ENCODE data around the gene PCDHAC1. TPM values are rescaled to one million over a fixed set of nuclear protein-coding genes. Genes with fewer than 3 reads are reported as not detected.

Gene PCDHAC1
- total and polyA plus RNA-seq, 12 donors: 0.05 to 0.18 (median 0.09) TPM; not detected in 6

DNA sequence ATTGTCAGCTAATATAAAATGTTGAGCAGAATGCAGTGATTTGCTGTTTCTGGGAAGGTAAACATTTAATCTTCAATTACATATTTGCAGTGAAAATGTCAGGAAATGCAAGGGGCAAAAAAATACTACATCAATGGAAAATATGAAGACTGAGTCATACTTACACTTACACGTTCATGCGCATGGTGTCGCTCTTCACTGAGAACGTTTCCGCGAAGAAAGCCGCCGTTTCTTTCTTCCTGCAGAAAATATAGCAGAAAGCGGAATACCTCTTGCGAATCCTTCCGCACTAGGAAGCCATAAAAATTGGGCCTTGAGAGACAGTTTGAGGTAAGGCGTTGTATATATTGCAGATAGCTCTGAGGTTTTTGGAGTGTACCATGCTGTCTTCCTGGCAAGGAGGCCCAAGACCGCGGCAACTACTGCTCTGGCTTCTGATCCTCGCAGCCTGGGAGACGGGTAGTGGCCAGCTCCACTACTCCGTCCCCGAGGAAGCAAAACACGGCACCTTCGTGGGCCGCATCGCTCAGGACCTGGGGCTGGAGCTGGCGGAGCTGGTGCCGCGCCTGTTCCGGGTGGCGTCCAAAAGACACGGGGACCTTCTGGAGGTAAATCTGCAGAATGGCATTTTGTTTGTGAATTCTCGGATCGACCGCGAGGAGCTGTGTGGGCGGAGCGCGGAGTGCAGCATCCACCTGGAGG lies 44.1 kb upstream of the PCDHAC1 start, which contains the start of gene PCDHA13:
Gene PCDHA13, plus strand, starts transcription at position 236 of the 702 bp plus-strand sequence. Its CDS starts 145 bp downstream, at position 381.
- ATAC-seq (no peak), DNase-seq (no peak)
- peak within 1 kb of the TSS in 1 of 10 donors; percentile 23 for H3K4me3 ChIP-seq
- peaks cover 0 to 93% (median 51%) of the 10 kb centered on the region in 7 donors for H3K27me3 ChIP-seq
- WGBS, 2 donors: 6 to 13% methylated on average over 31 to 35 of the region's 35 CpGs
- TF ChIP-seq, protein P1, sequence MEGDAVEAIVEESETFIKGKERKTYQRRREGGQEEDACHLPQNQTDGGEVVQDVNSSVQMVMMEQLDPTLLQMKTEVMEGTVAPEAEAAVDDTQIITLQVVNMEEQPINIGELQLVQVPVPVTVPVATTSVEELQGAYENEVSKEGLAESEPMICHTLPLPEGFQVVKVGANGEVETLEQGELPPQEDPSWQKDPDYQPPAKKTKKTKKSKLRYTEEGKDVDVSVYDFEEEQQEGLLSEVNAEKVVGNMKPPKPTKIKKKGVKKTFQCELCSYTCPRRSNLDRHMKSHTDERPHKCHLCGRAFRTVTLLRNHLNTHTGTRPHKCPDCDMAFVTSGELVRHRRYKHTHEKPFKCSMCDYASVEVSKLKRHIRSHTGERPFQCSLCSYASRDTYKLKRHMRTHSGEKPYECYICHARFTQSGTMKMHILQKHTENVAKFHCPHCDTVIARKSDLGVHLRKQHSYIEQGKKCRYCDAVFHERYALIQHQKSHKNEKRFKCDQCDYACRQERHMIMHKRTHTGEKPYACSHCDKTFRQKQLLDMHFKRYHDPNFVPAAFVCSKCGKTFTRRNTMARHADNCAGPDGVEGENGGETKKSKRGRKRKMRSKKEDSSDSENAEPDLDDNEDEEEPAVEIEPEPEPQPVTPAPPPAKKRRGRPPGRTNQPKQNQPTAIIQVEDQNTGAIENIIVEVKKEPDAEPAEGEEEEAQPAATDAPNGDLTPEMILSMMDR (IDR thresholded peaks at IDR 0.05): peak in 4 of 9 donors; percentile 9 to 33 (median 28)
- no peak within 1 kb of the TSS for H3K27ac ChIP-seq
- intact Hi-C loops (cut with DNase I): loop anchor here in 3 of 10 donors (5.0 to 10.0 kb wide), 2 partner anchors 160 to 163 kb away; no protein-coding TSS in a partner anchor
- H3K9me3 ChIP-seq: peaks cover 0 to 55% (median 12%) of the 10 kb centered on the region in 11 donors
- H3K36me3 ChIP-seq: no peaks in the 10 kb centered on the region
- H3K4me1 ChIP-seq: no peaks in the 10 kb centered on the region

DNA sequence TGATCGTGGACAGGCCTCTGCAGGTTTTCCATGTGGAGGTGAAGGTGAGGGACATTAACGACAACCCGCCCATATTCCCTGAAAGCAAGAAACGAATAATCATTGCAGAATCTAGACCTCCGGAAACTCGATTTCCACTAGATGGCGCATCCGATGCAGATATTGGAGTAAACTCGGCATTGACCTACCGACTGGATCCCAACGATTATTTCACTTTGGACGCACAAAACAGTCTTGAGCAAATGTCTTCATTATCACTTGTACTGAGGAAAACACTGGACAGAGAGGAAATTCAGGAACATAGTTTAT lies 43.6 kb upstream of the PCDHAC1 start:
- TF ChIP-seq, protein P1 (IDR thresholded peaks at IDR 0.05): peak in 1 of 9 donors; percentile 3
- intact Hi-C loops (cut with DNase I): loop anchor here in 3 of 10 donors (5.0 to 10.0 kb wide), 2 partner anchors 160 to 162 kb away; no protein-coding TSS in a partner anchor
- 10 to 13% methylated on average over 12 of the region's 12 CpGs for WGBS, 2 donors
- Histone ChIP-seq H3K9me3 (peaks cover 0 to 51% (median 12%) of the 10 kb centered on the region in 11 donors), H3K27me3 (peaks cover 0 to 88% (median 46%) of the 10 kb centered on the region in 7 donors), H3K36me3 (no peaks in the 10 kb centered on the region), H3K4me1 (no peaks in the 10 kb centered on the region), H3K4me3 (peak overlapping the region in 1 of 10 donors; percentile 23), H3K27ac (no peak overlapping the region)
- DNase-seq (no peak), ATAC-seq (no peak)

DNA sequence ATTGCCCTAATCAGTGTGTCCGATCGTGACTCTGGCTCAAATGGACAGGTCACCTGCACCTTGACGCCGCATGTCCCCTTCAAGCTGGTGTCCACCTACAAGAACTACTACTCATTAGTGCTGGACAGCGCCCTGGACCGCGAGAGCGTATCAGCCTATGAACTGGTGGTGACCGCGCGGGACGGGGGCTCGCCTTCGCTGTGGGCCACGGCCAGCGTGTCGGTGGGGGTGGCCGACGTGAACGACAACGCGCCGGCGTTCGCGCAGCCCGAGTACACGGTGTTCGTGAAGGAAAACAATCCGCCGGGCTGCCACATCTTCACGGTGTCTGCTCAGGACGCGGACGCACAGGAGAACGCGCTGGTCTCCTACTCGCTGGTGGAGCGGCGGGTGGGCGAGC lies 42.7 kb upstream of the PCDHAC1 start:
- H3K4me1 ChIP-seq: no peaks in the 10 kb centered on the region
- peaks cover 0 to 80% (median 39%) of the 10 kb centered on the region in 7 donors for H3K27me3 ChIP-seq
- intact Hi-C loops (cut with DNase I): loop anchor here in 3 of 10 donors (5.0 to 10.0 kb wide), 2 partner anchors 159 to 161 kb away; no protein-coding TSS in a partner anchor
- no peak for DNase-seq
- TF ChIP-seq, protein P1 (IDR thresholded peaks at IDR 0.05): no peak
- peaks cover 0 to 48% (median 12%) of the 10 kb centered on the region in 11 donors for H3K9me3 ChIP-seq
- no peak overlapping the region for H3K4me3 ChIP-seq
- WGBS, 2 donors: 34 to 38% methylated on average over 37 to 41 of the region's 41 CpGs
- H3K27ac ChIP-seq: no peak overlapping the region
- H3K36me3 ChIP-seq: no peaks in the 10 kb centered on the region
- no peak for ATAC-seq

DNA sequence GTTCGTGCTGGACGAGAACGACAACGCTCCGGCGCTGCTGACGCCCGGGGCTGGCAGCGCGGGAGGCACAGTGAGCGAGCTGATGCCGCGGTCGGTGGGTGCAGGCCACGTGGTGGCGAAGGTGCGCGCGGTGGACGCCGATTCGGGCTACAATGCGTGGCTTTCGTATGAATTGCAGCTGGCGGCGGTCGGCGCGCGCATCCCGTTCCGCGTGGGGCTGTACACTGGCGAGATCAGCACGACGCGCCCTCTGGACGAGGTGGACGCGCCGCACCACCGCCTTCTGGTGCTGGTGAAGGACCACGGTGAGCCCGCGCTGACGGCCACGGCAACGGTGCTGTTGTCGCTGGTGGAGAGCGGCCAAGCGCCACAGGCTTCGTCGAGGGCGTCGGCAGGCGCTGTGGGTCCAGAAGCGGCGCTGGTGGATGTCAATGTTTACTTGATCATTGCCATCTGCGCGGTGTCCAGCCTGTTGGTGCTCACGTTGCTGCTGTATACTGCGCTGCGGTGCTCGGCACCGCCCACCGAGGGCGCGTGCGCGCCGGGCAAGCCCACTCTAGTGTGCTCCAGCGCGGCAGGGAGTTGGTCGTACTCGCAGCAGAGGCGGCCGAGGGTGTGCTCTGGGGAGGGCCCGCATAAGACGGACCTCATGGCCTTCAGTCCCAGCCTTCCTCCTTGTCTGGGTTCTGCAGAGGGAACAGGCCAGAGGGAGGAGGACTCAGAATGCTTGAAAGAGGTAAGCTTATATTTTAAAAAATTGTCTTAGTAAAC lies 42.0 kb upstream of the PCDHAC1 start:
- Histone ChIP-seq H3K27me3 (peaks cover 0 to 73% (median 39%) of the 10 kb centered on the region in 7 donors), H3K36me3 (no peaks in the 10 kb centered on the region), H3K4me1 (no peaks in the 10 kb centered on the region), H3K4me3 (no peak overlapping the region), H3K9me3 (peaks cover 0 to 48% (median 12%) of the 10 kb centered on the region in 11 donors), H3K27ac (no peak overlapping the region)
- 29 to 33% methylated on average over 71 to 79 of the region's 79 CpGs for WGBS, 2 donors
- DNase-seq (no peak), ATAC-seq (no peak)
- intact Hi-C loops (cut with DNase I): loop anchor here in 3 of 10 donors (5.0 to 10.0 kb wide), 2 partner anchors 158 to 161 kb away; no protein-coding TSS in a partner anchor
- TF ChIP-seq, protein P1 (IDR thresholded peaks at IDR 0.05): no peak

Data from heart right ventricle (tissue), 16 donors.